Iris pigment epithelial cell (primary cell): ENCODE measurements around the gene FBXO22.

Experiments used
- DNase-seq: peaks from one replicate; pipeline ENCODE4 v3.0.0-alpha.2; 2011; ENCODE audit warnings: low read depth

The FBXO22 gene

GRCh38 chr15:75981149-75981815 lies 77.6 kb downstream of the FBXO22 start:
- DNase-seq, result no peak

GRCh38 chr15:75982468-75982867 lies 78.8 kb downstream of the FBXO22 start:
- no peak for DNase-seq

GRCh38 chr15:75984706-75985105 lies 81.0 kb downstream of the FBXO22 start:
- peak; percentile 8 for DNase-seq

DNA sequence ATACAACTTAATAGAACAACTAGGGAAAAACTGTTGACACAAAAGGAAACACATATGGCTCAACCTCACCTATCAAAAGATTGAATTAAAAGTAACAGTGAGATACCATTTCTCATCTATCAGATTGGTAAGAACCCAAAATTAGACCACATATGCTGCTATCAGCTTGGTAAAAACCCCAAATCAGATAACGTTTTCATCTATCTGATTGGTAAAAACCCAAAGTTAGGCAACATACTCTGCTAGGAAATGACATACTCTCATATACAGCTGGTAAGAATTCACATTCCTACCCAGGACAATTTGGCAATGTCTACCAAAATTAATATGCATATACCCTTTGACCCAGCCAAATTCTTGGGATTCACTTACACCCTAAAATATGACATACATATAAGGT lies 82.3 kb downstream of the FBXO22 start:
- DNase-seq, result peak; percentile 55

DNA sequence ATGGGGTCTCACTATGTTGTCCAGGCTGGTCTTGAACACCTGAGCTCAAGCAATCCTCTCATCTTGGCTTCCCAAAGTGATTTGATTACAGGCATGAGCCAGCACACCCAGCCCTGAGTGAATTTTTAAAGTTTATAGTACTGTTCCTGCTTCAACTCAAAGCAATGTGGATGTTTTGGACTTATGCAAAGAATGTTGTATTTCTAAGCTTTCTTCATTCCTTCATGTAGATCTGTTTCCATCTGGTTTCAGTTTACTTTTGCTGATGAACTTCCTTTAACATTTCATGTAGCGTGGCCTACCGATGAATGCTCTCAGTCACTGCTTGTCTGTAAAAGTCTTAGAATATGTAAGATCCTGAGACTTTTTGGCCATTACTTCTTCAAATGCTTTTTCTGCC lies 85.4 kb downstream of the FBXO22 start:
- DNase-seq, result peak; percentile 84

DNA sequence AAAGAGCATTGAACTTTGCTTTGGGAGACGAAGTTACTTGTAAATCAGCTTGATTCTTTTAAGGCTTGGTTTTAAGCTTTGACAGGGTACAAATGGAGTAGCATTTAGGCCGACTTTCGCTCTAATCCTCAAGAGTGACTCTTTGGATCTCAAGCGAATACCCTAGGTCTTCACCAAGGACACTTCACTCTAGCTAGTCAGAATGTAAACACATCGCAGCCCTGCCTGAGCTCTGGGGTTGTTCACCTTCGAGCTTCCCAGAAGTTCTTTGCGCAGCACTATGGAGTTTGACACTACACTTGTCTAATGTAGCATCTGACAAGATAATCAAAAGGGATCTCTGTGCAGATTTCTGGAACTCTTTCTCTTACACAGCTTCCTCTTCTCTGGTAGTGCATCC lies 86.2 kb downstream of the FBXO22 start:
- no peak for DNase-seq
